Esophagus muscularis mucosa (tissue), 3 donors: ENCODE results near the gene FGFR1OP2.

Source experiments
- CTCF ChIP-seq, 3 experiments: fragments of 200-600 bp in 2 of 3; fragments of 450-650 bp in 1 of 3; sonication (generic) in 2 of 3; IDR thresholded peaks; one replicate each; pipeline ENCODE4 v1.5.1; 2017 to 2019; ENCODE audit warnings: antibody characterized with exemption in 3 of 3, mild to moderate bottlenecking in 2 of 3, moderate library complexity in 1 of 3
- POLR2A ChIP-seq: fragments of 450-650 bp; IDR thresholded peaks from one replicate; pipeline ENCODE4 v1.6.1; 2017; ENCODE audit warnings: antibody characterized with exemption, moderate library complexity, mild to moderate bottlenecking, low read depth
- POLR2AphosphoS5 ChIP-seq, 2 donors: sonication (generic); formaldehyde crosslinking; IDR thresholded peaks; one replicate each; pipeline ENCODE4 v1.6.1; 2017; ENCODE audit warnings: antibody characterized with exemption in 2 of 2

- TF ChIP-seq CTCF (IDR thresholded peaks at IDR 0.05): no peak
- TF ChIP-seq POLR2A: no peak
- TF ChIP-seq POLR2AphosphoS5 (IDR thresholded peaks at IDR 0.05): no peak
Observed at GRCh38 chr12:26938701-26939062, 412 bp downstream of the FGFR1OP2 start.
